ENCODE measurements around the gene RGCC.
"Not testable (repeated sequence)": the region's sequence is repeated elsewhere in the genome, so short reads cannot be mapped to it uniquely, and the experiment has no call there.

The RGCC gene

GRCh38 chr13:41499452-41499851 is 42.1 kb downstream of the RGCC start:
- TF ChIP-seq CTCF (IDR thresholded peaks at IDR 0.05; ENCODE audit: borderline replicate concordance, insufficient read depth, low read depth, low read length): no peak

GRCh38 chr13:41500511-41500910 is 43.2 kb downstream of the RGCC start:
- TF ChIP-seq CTCF (IDR thresholded peaks at IDR 0.05; ENCODE audit: borderline replicate concordance, insufficient read depth, low read depth, low read length): no peak

More at GRCh38 chr13:41499452-41499851, 42.1 kb downstream of the RGCC start:
- no peak overlapping the region for H3K4me3 ChIP-seq (ENCODE audit: low read depth, low read length)

GRCh38 chr13:41501281-41501680 is 43.9 kb downstream of the RGCC start:
- H3K4me3 ChIP-seq (ENCODE audit: low read depth, low read length): no peak overlapping the region
- TF ChIP-seq CTCF (IDR thresholded peaks at IDR 0.05; ENCODE audit: borderline replicate concordance, insufficient read depth, low read depth, low read length): no peak

More at GRCh38 chr13:41500511-41500910, 43.2 kb downstream of the RGCC start:
- no peak overlapping the region for H3K4me3 ChIP-seq (ENCODE audit: low read depth, low read length)

- H3K4me3 ChIP-seq (ENCODE audit: low read depth, low read length): no peak overlapping the region
- no peak for TF ChIP-seq CTCF (IDR thresholded peaks at IDR 0.05; ENCODE audit: borderline replicate concordance, insufficient read depth, low read depth, low read length)
These were observed 44.7 kb downstream of the RGCC start for GRCh38 chr13:41502031-41502430.

GRCh38 chr13:41502673-41503072 is 45.3 kb downstream of the RGCC start:
- no peak overlapping the region for H3K4me3 ChIP-seq (ENCODE audit: low read depth, low read length)
- TF ChIP-seq CTCF (IDR thresholded peaks at IDR 0.05; ENCODE audit: borderline replicate concordance, insufficient read depth, low read depth, low read length): no peak

GRCh38 chr13:41503356-41503755 is 46.0 kb downstream of the RGCC start:
- no peak for TF ChIP-seq CTCF (IDR thresholded peaks at IDR 0.05; ENCODE audit: borderline replicate concordance, insufficient read depth, low read depth, low read length)
- H3K4me3 ChIP-seq (ENCODE audit: low read depth, low read length): no peak overlapping the region

GRCh38 chr13:41504657-41505056 is 47.3 kb downstream of the RGCC start:
- H3K4me3 ChIP-seq (ENCODE audit: low read depth, low read length): not testable (repeated sequence)
